Peyer's patch (tissue), 4 donors: ENCODE measurements around the gene CDHR5.

ENCODE experiments used
- POLR2A ChIP-seq, 2 donors: fragments of 450-650 bp; IDR thresholded peaks; one replicate each; pipeline ENCODE4 v1.5.1; 2017; ENCODE audit warnings: antibody characterized with exemption in 2 of 2, mild to moderate bottlenecking in 2 of 2, moderate library complexity in 2 of 2
- TF ChIP-seq, protein P1 (sequence below), 6 experiments: fragments of 450-650 bp in 4 of 6; fragments of 200-600 bp in 2 of 6; sonication (generic) in 1 of 6; IDR thresholded peaks; one replicate each; pipeline ENCODE4 v1.5.1; 2017 to 2019; ENCODE audit warnings: antibody characterized with exemption in 6 of 6, mild to moderate bottlenecking in 3 of 6, moderate library complexity in 1 of 6

DNA sequence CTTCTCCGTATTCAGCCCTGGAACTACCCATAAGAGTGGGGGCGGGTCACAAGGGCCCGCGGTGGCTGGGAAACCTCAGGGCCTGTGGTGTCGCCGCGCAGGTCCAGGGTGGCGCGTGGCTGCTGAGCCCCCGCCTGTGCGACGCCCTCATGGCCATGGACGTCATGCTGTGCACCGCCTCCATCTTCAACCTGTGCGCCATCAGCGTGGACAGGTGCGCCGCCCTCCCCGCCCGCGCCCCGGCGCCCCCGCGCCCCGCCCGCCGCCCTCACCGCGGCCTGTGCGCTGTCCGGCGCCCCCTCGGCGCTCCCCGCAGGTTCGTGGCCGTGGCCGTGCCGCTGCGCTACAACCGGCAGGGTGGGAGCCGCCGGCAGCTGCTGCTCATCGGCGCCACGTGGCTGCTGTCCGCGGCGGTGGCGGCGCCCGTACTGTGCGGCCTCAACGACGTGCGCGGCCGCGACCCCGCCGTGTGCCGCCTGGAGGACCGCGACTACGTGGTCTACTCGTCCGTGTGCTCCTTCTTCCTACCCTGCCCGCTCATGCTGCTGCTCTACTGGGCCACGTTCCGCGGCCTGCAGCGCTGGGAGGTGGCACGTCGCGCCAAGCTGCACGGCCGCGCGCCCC, 14.7 kb upstream of the CDHR5 start:
- TF ChIP-seq, protein P1, sequence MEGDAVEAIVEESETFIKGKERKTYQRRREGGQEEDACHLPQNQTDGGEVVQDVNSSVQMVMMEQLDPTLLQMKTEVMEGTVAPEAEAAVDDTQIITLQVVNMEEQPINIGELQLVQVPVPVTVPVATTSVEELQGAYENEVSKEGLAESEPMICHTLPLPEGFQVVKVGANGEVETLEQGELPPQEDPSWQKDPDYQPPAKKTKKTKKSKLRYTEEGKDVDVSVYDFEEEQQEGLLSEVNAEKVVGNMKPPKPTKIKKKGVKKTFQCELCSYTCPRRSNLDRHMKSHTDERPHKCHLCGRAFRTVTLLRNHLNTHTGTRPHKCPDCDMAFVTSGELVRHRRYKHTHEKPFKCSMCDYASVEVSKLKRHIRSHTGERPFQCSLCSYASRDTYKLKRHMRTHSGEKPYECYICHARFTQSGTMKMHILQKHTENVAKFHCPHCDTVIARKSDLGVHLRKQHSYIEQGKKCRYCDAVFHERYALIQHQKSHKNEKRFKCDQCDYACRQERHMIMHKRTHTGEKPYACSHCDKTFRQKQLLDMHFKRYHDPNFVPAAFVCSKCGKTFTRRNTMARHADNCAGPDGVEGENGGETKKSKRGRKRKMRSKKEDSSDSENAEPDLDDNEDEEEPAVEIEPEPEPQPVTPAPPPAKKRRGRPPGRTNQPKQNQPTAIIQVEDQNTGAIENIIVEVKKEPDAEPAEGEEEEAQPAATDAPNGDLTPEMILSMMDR (IDR thresholded peaks at IDR 0.05), result no peak
- TF ChIP-seq POLR2A (IDR thresholded peaks at IDR 0.05), result no peak
